GM13976 (cell line): Measurements from ENCODE around the gene C17orf100.
A peak's percentile ranks its signal among the peaks of the same experiment; 100 is the strongest.
"Not testable (repeated sequence)": the region's sequence is repeated elsewhere in the genome, so short reads cannot be mapped to it uniquely, and the experiment has no call there.

Source experiments
- DNase-seq: peaks from one replicate; pipeline ENCODE4 v3.0.0; 2012; ENCODE audit warnings: low spot score
- in situ Hi-C: fragments of 300-500 bp; cut with MboI; formaldehyde crosslinking; loops from one replicate; pipeline ENCODE4 v1.12.0; 2022; ENCODE audit warnings: low sequenced_read_pairs, mixed read lengths, inconsistent platforms; ENCODE audit not compliant: unreplicated experiment
- TF ChIP-seq, protein P1 (sequence below): IDR thresholded peaks from 2 replicates; pipeline ENCODE4 v1.5.1; 2012; ENCODE audit warnings: borderline replicate concordance, mild to moderate bottlenecking; ENCODE audit not compliant: insufficient read depth; ENCODE audit errors: extremely low read depth, missing control alignments, control extremely low read depth

Gene C17orf100

DNA sequence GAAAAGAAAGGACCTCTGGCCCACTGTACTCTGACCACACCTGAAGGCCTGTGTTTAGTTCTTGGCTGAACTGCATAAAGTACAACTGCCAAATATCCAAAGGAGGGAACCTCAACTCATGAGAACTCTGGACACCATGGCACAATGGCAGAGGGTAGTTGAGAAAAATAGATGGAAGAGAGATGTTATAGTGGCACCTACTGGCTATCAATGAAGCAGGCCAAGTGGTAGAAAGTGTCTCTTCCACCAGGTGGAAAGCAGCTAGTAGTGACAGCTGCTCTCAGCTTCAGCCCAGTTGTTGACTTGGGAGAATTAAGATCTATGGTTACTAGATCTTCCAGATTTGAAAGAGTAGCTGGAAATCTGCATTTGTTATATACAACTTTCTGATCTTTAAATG, 3.4 kb upstream of the C17orf100 start:
- in situ Hi-C loops = no loop called here
- DNase-seq = no peak
- TF ChIP-seq, protein P1, sequence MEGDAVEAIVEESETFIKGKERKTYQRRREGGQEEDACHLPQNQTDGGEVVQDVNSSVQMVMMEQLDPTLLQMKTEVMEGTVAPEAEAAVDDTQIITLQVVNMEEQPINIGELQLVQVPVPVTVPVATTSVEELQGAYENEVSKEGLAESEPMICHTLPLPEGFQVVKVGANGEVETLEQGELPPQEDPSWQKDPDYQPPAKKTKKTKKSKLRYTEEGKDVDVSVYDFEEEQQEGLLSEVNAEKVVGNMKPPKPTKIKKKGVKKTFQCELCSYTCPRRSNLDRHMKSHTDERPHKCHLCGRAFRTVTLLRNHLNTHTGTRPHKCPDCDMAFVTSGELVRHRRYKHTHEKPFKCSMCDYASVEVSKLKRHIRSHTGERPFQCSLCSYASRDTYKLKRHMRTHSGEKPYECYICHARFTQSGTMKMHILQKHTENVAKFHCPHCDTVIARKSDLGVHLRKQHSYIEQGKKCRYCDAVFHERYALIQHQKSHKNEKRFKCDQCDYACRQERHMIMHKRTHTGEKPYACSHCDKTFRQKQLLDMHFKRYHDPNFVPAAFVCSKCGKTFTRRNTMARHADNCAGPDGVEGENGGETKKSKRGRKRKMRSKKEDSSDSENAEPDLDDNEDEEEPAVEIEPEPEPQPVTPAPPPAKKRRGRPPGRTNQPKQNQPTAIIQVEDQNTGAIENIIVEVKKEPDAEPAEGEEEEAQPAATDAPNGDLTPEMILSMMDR = peak; percentile 27

DNA sequence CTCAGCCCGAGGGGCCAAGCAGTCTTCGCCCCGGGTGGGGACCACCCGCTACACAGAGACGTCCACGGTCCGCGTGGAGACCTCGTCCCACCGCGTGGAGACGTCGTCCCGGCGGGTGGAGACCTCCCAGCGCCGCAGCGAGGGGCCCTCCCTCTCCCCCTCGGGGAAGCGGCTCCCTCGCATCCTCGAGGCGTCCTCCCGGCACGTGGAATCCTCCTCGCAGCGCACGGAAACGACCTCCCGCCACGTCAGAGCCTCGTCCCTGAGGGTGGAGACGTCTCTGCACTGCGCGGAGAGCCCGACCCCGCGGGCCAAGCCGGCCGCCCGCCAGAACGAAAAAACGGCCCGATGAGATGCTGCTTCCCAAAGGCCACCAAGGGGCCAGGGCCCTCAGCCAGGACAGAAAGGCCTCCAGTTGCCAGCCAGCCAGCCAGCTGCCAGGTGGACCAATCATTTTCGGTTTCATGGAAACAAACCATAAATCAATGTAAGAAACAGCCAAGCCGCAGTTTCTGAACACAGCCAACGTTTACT, 424 bp downstream of the C17orf100 start:
- in situ Hi-C loops = loop anchor here (25.0 kb wide), 1 partner anchor 360 kb away; the partner anchor contains the start of genes BCL6B and RNASEK
- TF ChIP-seq, protein P1 = no peak
- DNase-seq = no peak

DNA sequence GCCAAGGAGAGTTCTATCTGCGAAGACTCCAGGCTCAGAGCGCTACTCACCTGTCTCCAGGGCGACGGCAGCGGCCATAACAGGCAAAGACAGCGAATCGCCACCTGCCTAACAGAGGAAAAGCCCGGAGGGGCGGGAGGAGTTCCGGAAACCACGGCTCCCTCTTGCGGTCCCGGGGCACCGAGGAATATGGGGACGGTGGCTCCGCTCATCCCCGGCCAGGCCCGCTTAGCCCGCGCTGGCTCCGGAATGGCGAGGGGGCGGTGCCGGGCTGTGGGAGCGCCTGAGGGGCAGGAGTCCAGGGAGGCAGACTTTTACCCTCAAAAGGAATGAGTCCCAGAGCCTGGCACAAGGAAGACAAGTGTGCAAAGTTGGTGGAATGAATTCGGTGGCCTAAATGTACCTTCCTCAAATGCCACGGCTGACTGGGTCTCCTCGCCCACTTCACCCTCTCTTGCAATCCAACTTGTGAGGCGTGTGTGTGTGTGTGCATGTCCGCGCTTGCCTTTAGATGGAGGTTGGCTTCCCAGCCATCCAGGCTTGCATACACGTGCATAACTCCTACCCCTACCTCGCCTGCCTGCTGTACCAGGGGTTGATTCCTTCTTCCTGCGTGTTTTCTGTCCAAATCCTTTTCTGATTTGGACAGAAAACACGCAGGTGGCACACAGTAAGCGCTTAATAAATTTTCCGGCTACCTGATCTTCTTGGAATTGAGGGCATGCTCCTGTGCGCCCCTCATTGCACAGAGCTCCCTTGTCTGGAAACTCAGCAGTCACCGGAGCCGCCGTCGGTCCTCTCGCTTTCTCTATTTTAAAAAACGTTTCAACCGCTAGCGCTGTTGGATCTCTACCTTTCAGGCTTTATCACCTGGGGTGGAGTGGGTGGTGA, 3.5 kb downstream of the C17orf100 start:
- TF ChIP-seq, protein P1 = no peak
- in situ Hi-C loops = loop anchor here (25.0 kb wide), 1 partner anchor 357 kb away; the partner anchor contains the start of genes BCL6B and RNASEK
- DNase-seq = no peak

DNA sequence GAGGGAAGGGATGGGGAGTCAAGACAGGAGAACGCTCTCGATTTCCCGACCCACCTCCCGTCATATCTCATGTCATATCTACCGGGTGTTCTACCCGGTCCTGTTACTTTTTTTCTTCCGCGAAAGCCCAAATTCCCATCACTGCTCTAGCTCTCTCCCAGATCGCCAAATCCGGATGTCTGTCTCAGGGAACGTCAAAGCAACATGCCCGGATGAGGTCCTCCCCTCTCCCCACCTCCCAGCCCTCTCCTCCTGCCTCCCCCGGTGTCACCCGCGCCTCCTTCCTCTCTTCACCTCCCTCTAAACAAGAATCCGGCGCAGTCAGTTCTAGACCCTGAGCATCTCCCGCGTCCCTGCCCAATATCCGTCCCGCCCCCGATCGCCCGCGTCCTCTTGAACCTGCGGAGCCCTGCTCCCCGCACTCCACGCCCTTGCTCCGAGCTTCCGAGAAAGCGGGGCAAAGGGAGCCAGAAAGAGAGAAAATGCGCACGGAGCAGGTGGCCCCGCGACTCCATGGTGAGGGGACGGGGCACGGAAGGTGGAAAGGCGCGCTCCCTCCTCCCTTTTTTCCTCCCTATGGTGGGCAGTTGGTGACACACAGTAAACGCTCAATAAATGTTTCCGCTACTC, 4.3 kb downstream of the C17orf100 start:
- not testable (repeated sequence) for DNase-seq
- in situ Hi-C loops = loop anchor here (25.0 kb wide), 1 partner anchor 356 kb away; the partner anchor contains the start of genes BCL6B and RNASEK

DNA sequence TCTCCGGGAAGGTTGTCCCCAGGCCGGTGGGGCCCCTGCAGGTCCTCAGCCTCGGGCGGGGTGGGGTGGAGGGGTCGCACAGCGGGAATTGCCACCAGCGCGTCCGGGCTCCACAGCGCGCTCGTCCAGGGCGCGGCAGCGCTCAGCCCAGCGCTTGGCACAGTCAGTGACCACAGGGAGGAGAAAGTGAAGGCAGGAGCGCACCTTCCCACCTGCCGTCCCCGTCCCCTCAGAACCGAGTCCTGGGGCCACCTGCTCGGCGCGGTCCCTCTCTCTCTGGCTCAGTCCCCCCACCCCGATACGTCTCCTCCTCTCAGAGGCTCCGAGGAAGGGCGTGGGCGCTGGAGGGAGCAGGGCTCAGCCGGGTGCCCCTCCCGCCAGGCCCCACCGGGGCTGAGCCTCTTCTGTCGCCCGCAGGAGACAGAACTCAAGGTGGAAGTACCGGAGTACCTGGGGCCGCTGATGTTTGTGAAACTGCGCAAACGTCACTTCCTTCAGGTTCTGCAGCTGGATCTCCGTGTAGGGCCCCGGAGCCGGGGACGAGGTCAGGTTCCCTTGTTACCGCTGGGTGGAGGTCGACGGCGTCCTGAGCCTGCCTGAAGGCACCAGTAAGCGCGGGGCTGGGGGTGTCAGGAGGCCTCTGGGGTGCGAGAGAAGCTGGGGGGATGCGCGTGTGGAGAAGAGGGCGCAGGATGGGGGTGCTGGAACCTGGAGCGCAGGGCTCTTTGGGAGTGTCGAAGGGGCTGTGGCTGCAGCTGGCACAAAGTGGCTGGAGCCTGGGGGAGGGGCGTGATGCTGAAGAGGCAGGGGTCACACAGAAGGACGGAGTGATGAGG, 5.5 kb downstream of the C17orf100 start:
- in situ Hi-C loops = loop anchor here (25.0 kb wide), 1 partner anchor 355 kb away; the partner anchor contains the start of genes BCL6B and RNASEK
- not testable (repeated sequence) for DNase-seq

DNA sequence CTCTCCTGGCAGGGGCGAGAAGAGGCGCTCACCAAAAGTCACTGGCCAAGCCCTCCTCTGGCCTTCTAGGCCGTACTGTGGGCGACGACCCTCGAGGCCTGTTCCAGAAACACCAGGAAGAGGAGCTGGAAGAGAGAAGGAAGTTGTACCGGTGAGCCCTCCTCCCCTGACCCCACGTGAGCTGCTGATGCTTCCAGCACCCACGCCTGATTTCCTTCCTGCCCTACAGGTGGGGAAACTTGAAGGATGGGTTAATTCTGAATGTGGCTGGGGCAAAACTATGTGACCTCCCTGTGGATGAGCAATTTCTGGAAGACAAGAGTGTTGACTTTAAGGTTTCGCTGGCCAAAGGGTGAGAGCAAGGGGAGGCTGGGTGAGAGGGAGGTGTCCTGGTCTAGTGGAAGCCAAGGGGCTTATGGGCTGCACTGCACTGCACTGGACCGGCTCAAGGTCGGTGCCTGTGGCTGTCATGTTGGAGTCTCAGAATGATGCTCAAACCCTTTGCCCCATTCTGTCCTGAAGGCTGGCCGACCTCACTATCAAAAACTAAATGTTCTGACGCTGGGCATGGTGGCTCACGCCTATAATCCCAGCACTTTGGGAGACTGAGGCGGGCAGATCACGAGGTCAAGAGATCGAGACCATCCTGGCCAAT, 6.2 kb downstream of the C17orf100 start:
- TF ChIP-seq, protein P1 = no peak
- no peak for DNase-seq
- in situ Hi-C loops = loop anchor here (25.0 kb wide), 1 partner anchor 355 kb away; the partner anchor contains the start of genes BCL6B and RNASEK

DNA sequence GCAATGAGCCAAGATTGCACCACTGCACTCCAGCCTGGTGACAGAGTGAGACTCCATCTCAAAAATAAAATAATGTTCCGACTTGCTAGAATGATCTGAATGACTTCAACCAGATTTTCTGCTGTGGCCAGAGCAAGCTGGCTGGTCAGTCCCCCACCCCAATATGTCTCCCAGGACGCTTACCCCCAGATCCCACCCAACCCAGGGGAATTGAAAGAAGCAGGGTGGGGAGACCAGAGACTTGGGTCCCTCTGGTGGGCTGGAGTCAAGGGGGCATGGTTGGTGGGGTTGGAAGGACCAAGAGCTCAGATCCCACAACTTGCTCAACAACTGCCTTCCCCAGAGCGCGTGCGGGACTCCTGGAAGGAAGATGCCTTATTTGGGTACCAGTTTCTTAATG, 6.8 kb downstream of the C17orf100 start:
- in situ Hi-C loops = loop anchor here (25.0 kb wide), 1 partner anchor 354 kb away; the partner anchor contains the start of genes BCL6B and RNASEK
- not testable (repeated sequence) for DNase-seq
